NCI-H1694 treated with DMSO at 0.1 percent for 48 hours (cell line): ENCODE measurements around the gene PADI6.
"Not testable (repeated sequence)": the region's sequence is repeated elsewhere in the genome, so short reads cannot be mapped to it uniquely, and the experiment has no call there.

Experiments
- DNase-seq: peaks from one replicate; lab custom pipeline; 2025; lab: John Stamatoyannopoulos, UW

PADI6 gene

GRCh38 chr1:17405898-17406759 is 34.1 kb downstream of the PADI6 start:
- DNase-seq = no peak

DNA sequence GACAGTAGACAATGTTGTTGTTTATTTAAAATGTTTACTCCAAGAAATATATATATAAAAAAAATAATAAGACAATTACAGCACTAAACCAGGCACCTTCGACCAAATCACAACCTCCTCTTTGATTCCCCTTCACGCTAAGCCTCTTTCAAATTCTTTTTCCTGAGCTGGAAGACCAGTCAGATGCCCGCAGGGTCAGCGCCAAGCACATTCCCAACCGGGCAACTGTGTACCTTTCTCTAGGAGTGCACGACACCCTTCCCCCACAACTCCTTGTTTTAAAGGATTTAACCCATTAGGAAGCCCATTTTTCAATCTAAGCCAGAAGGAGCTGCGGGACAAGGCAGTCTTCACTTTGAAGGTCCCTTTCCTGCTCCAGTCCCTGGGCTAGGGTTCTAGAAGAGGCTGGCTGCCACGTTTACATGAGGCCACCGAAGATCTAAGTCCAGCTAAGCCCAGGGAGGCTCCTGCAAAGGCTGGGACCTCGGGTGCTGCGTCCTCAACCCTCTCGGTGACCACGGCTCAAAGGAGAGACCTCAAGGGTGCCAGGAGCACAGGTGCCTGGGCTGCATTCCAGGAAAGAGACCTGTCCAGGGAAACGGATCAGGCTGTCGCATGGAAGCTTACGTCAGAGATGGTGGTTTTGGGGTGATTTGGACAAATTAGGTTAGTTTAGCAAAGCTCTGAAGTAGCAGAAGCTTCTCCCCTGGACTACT is 34.9 kb downstream of the PADI6 start:
- DNase-seq = not testable (repeated sequence)

DNA sequence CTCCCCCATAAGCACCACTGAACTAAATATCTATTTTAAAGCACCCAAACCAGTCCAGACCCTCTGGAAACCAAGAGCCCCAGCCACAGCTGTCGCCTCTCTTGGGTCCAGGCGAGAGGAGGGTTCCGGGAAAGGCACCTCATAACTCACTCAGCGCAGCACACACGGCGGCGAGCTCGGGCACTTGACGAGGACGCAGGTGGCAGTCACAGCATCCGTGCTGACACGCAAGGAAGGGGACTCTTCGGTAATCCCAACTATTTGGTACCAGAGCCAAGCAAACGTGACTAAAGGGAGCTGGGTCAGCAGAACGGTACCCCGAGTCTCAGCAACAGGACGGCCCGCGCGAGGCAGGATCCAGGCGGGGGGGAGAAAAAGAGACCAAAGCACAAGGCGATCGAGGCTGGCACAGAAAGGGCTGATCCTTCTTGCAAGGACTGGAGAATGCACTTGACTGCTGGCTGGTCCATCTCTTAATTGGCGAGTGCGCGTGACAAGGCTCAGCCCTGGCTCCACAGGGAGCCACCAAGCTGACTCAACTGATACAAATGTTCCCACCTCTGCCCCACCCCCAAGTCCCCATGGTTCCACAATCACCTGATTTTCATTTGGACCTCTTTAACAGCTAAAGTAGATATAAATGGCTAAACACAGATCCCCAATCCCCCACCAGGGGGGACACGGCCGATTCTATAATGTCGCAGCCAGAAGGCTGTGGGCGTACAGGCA is 36.0 kb downstream of the PADI6 start:
- not testable (repeated sequence) for DNase-seq

DNA sequence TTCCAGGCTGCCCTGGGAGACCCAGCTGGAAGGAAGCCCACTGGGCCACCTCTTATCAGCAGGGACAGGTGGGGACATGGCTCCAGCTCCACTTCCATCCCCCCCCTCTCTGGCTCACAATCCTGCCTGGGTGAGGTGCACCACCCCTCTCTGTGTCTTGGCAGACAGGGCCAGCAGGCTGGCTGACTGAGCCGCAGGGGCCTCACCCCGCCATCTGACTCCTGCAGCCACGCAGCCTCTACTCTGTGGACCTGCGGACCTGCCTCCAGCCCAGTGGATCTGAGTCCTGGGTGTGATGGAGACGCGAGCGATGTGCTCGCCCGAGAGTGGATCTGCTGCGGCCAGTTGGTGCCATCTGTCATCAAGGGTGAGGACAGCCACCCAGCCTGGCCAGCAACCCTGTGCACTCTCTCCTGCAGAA is 37.4 kb downstream of the PADI6 start:
- no peak for DNase-seq

- DNase-seq = no peak
Measured at GRCh38 chr1:17412093-17412870, 40.3 kb downstream of the PADI6 start.

- DNase-seq = no peak
Measured at GRCh38 chr1:17414022-17414421, 42.0 kb downstream of the PADI6 start.

DNA sequence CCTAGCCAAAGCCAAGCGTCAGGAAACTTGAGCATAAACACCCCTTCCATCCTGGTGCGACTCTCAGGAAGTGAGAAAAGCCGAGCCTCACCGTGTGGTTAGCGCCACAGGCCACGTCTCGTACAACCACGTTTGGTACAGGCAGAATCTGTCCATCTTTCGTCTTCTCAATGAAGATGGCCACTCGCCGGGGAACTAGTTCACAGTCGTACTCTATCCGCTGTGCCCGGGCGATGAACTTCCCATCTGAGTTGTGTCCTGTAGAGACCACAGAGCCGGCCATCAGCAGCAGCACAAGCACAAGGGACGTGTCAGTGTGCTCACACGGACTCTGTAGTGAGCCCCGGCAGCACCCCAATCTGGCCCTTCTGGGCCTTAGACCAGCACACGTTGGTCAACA is 44.4 kb downstream of the PADI6 start:
- no peak for DNase-seq

DNA sequence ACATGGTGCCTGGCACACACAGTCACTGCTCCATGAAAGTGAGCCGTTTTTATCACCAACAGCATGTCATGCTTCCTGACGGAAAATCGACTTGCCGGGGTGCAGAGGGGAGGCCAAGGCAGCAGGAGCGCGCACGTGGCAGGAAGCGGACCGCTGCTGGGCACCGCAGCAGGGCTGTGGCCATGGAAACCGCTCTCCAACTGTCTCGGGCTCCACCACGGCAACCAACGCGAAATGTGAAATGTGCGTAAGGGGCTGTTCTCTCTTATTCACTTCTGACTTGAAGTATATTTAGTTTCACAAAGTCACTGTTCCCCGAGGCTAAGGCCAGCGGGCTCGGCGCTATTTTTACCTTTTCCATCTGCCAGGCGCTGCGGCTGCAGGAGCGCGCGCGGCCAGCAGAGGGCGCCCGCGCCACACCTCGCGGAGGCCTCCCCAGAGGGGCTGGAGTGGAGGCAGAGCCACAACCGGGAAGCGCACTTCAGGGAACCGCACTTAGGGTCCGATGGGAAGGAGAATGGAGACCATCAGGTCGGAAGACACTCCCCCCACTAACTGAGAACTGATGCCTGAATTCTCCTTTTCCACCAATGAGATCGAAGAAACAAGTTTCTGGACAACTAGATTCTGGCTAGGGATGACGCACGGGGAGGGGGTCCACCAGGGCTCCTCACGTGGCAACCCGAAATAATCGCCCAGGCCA is 47.8 kb downstream of the PADI6 start:
- peak; percentile 37 for DNase-seq

DNA sequence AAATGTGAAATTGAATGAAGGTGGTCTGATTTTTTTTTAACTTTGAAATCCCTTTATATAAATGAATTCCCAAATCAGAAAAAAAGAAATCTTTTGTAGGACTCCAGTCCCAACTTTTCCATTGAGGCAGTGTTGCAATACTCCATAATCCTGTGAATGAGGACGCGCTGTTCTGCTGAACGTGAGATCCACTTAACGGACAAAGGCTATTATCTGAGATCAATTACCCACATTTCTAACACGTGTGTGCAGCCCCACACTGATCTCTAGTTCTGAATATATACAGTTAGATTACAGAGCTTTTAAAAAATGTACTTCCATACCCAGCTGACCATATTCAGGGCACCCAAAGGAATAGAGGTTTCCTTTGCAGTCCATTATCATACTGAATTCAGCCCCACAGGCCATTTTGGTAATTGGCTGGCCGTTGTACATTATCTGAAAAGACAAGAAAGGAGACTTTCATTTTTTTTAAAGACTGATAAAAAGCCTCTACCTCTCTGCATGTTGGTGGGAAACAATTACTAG is 48.5 kb downstream of the PADI6 start:
- DNase-seq = no peak

GRCh38 chr1:17422461-17422860 is 50.5 kb downstream of the PADI6 start:
- no peak for DNase-seq

DNA sequence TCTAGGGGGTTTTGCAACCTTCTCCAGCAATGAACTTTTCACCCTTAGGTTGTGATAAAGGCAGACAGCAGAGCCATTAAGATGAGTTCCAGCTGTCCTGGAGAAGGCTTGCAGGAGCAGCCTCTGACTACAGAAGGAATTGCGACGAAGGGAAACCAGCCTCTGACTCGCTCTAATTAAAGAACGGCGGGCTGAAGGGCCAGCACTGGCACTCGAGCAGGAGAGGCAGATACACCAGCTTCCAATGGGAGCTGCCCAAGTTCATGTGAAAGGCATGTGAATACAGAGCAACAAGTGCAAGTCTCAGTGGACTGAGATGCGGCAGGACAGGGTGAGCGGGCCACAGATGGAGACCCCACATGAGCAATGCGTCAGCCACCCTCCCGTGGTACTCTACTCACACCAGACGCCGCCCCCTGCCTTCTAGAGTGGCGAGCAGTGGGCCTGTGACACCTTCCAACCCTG is 51.8 kb downstream of the PADI6 start:
- no peak for DNase-seq

- no peak for DNase-seq
Measured at GRCh38 chr1:17425806-17426600, 54.0 kb downstream of the PADI6 start.

GRCh38 chr1:17427696-17428660 is 56.0 kb downstream of the PADI6 start:
- DNase-seq = no peak

GRCh38 chr1:17429183-17429582 is 57.2 kb downstream of the PADI6 start:
- DNase-seq = no peak

DNA sequence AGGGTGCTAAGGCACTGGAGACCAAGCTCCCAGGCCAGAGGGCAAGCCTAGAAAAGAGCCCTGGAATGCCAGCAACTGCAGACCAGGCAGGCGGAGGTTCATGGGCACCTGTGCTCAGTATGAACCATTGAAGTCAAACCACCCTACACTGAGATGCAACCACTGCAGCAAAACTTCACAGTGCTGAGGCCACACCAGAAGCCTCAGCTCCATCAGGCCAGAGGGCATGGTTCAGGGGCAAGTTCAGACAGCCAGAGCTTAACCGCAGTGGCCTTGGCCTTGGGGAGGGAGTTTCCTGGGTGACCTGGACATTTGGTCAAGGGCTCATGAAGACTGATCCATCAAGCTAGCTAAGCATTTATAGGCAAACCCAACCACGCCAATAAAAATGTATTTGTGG is 60.4 kb downstream of the PADI6 start:
- no peak for DNase-seq

- no peak for DNase-seq
Measured at GRCh38 chr1:17433261-17433660, 61.3 kb downstream of the PADI6 start.

GRCh38 chr1:17434016-17434415 is 62.0 kb downstream of the PADI6 start:
- DNase-seq = no peak

DNA sequence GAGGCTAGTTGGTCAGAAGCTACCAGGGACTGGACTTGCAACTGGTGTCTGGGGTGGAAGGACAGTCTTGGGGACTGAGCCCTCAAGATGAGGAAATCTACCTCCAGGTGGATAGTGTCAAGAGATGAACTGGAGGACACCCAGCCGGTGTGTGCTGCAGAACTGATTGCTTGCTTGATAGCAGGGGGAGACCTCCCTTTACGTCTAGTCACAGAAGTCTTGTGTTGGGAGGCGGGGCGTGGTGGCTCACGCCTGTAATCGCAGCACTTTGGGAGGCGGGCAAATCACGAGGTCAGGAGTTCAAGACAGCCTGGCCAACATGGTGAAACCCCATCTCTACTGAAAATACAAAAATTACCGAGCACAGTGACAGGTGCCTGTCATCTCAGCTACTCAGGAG is 62.6 kb downstream of the PADI6 start:
- no peak for DNase-seq
